Thyroid gland (tissue), 4 donors: Measurements from ENCODE around the gene FASTKD3. TPM values are rescaled to one million over a fixed set of nuclear protein-coding genes. Genes with fewer than 3 reads are reported as not detected.
A peak's percentile ranks its signal among the peaks of the same experiment; 100 is the strongest.

Source experiments
- DNase-seq, 2 donors: peaks; one replicate each; pipeline ENCODE4 v3.0.0-alpha.2; 2019
- H3K27ac ChIP-seq, 3 donors: fragments of 200-600 bp; sonication (generic); 1 replicate in 2 of 3; 2 replicates in 1 of 3; pipeline ENCODE4 v1.5.1; 2016 to 2019; ENCODE audit warnings: mild to moderate bottlenecking in 1 of 3, moderate library complexity in 1 of 3
- H3K27me3 ChIP-seq: fragments of 200-600 bp; sonication (generic); one replicate; pipeline ENCODE4 v1.5.1; 2019
- H3K36me3 ChIP-seq, 2 donors: fragments of 200-600 bp; sonication (generic); one replicate each; pipeline ENCODE4 v1.5.1; 2016 to 2019
- H3K4me1 ChIP-seq, 2 donors: fragments of 200-600 bp; sonication (generic); one replicate each; pipeline ENCODE4 v1.5.1; 2017 to 2019
- H3K4me3 ChIP-seq, 3 donors: fragments of 200-600 bp; sonication (generic); replicated peaks in 1 of 3; 1 replicate in 2 of 3; 2 replicates in 1 of 3; pipeline ENCODE4 v1.5.1; 2016; ENCODE audit warnings: mild to moderate bottlenecking in 1 of 3
- H3K9me3 ChIP-seq: fragments of 200-600 bp; sonication (generic); one replicate; pipeline ENCODE4 v1.5.1; 2017
- POLR2A ChIP-seq, 2 donors: fragments of 450-650 bp; IDR thresholded peaks; one replicate each; pipeline ENCODE4 v1.6.1; 2017; ENCODE audit warnings: antibody characterized with exemption in 2 of 2, mild to moderate bottlenecking in 2 of 2, moderate library complexity in 1 of 2
- WGBS, 2 donors: methylation state at CpG; one replicate each; pipeline ENCODE4 v1.1.5; 2017; 5-methylcytosine and 5-hydroxymethylcytosine counted together
- intact Hi-C: fragments of 100-400 bp; cut with DNase I; formaldehyde crosslinking; loops from one replicate; pipeline ENCODE4 v1.15.1; 2023
- total RNA-seq, 4 donors: library from RNA; depleted of rRNA; stranded (reverse); fragments of >200 nt; gene quantifications; one replicate each; pipeline ENCODE4 v1.2.3, GENCODE V29; 2016
- TF ChIP-seq, protein P1 (sequence below), 6 experiments: fragments of 200-600 bp in 3 of 6; fragments of 450-650 bp in 3 of 6; sonication (generic) in 3 of 6; IDR thresholded peaks; one replicate each; pipeline ENCODE4 v1.5.1; 2016 to 2019; ENCODE audit warnings: antibody characterized with exemption in 6 of 6, mild to moderate bottlenecking in 2 of 6, inconsistent platforms in 1 of 6, moderate library complexity in 1 of 6

Gene FASTKD3
- total RNA-seq, 4 donors from 2014 or later, result 8.7 to 16.0 (median 13.3) TPM

- no peak for TF ChIP-seq POLR2A (IDR thresholded peaks at IDR 0.05)
- TF ChIP-seq, protein P1, sequence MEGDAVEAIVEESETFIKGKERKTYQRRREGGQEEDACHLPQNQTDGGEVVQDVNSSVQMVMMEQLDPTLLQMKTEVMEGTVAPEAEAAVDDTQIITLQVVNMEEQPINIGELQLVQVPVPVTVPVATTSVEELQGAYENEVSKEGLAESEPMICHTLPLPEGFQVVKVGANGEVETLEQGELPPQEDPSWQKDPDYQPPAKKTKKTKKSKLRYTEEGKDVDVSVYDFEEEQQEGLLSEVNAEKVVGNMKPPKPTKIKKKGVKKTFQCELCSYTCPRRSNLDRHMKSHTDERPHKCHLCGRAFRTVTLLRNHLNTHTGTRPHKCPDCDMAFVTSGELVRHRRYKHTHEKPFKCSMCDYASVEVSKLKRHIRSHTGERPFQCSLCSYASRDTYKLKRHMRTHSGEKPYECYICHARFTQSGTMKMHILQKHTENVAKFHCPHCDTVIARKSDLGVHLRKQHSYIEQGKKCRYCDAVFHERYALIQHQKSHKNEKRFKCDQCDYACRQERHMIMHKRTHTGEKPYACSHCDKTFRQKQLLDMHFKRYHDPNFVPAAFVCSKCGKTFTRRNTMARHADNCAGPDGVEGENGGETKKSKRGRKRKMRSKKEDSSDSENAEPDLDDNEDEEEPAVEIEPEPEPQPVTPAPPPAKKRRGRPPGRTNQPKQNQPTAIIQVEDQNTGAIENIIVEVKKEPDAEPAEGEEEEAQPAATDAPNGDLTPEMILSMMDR (IDR thresholded peaks at IDR 0.05), result no peak
- DNase-seq, result no peak
- H3K36me3 ChIP-seq, result peaks cover 9 to 11% of the 10 kb centered on the region in 2 donors
- H3K27ac ChIP-seq, result no peak overlapping the region
- no peaks in the 10 kb centered on the region for H3K9me3 ChIP-seq
- H3K27me3 ChIP-seq, result no peaks in the 10 kb centered on the region
- WGBS, 2 donors, result 94% methylated on average over 2 of the region's 2 CpGs
- no peak overlapping the region for H3K4me3 ChIP-seq
- peaks cover 9 to 10% of the 10 kb centered on the region in 2 donors for H3K4me1 ChIP-seq
- intact Hi-C loops, result no loop called here
Observed at GRCh38 chr5:7866196-7866595, 2.6 kb downstream of the FASTKD3 start.

DNA sequence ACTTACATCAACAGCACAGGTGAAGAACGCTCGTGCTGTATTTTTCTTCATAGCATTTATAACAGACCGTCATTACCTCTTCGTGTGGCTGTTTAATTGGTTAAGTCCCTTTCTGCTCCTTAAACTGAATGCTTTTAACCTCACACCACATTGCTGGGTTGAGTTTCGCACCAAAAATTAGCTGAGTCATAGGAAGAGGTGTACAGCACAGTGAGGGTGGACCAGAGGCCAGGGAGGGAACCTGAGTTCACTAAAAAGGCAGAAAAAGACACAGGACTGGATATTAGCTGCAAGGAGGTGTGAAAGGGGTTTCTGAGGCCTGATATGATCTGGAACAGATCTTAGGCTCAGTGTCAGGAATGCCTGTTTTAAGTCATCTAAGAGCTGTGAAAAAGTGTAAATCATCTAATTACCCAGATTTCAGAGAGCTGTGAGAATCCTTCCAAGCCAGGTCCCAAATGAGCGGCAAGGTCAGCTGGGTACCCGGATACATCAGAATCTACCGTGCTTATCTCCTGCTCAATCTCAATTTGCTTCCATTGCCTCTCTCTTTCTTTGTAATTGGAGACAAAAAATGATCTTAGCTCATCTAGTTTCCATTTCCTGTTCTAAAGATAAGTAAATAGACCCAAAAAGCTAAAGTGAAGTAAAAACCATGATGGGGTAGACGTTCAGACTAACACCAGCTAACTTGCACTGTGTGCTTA is 10.8 kb downstream of the FASTKD3 start:
- peaks cover 26 to 28% of the 10 kb centered on the region in 2 donors for H3K36me3 ChIP-seq
- no peak overlapping the region for H3K27ac ChIP-seq
- H3K9me3 ChIP-seq, result no peaks in the 10 kb centered on the region
- H3K4me1 ChIP-seq, result no peaks in the 10 kb centered on the region
- H3K4me3 ChIP-seq, result no peak overlapping the region
- H3K27me3 ChIP-seq, result no peaks in the 10 kb centered on the region
- no peak for DNase-seq
- no peak for TF ChIP-seq POLR2A (IDR thresholded peaks at IDR 0.05)
- TF ChIP-seq, protein P1 (IDR thresholded peaks at IDR 0.05), result no peak
- whole genome bisulfite sequencing, 2 donors, result 69 to 83% methylated on average over 9 of the region's 9 CpGs
- intact Hi-C loops, result no loop called here

DNA sequence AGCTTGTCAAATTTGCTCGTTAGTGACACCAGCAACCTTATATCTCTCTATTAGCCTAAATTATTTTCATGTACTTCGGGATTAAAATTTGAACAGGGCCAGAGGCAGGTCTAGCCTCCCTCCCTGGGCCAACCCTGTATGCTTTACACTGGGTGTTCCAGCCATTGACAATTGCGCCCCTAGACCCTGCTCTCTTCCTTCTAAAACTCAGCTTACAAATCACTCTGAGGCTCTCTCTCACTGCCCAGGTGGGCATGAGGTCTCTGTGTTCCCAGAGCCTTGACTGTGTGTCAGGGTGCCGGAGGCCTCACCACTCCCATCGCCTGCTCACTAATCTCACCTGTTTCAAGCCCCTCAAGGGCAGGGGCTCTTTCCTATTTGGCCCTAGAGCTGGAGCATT is 11.5 kb downstream of the FASTKD3 start:
- Histone ChIP-seq H3K4me1 (no peaks in the 10 kb centered on the region), H3K4me3 (no peak overlapping the region), H3K27ac (no peak overlapping the region), H3K27me3 (no peaks in the 10 kb centered on the region), H3K36me3 (peaks cover 26 to 28% of the 10 kb centered on the region in 2 donors), H3K9me3 (no peaks in the 10 kb centered on the region)
- DNase-seq, result no peak
- TF ChIP-seq, protein P1 (IDR thresholded peaks at IDR 0.05), result no peak
- 83 to 86% methylated on average over 5 of the region's 5 CpGs for WGBS, 2 donors
- intact Hi-C loops, result no loop called here

- no peak for TF ChIP-seq POLR2A (IDR thresholded peaks at IDR 0.05)
- TF ChIP-seq, protein P1 (IDR thresholded peaks at IDR 0.05), result peak in 4 of 6 experiments; percentile 25 to 48 (median 38)
- no peak for DNase-seq
- intact Hi-C loops, result no loop called here
Observed at GRCh38 chr5:7856855-7857254, 12.0 kb downstream of the FASTKD3 start.

GRCh38 chr5:7855611-7856010 is 13.2 kb downstream of the FASTKD3 start:
- Histone ChIP-seq H3K27ac (no peak overlapping the region), H3K36me3 (peaks cover 11 to 13% of the 10 kb centered on the region in 2 donors), H3K4me3 (no peak overlapping the region), H3K27me3 (no peaks in the 10 kb centered on the region), H3K4me1 (peaks cover 3 to 6% of the 10 kb centered on the region in 2 donors), H3K9me3 (no peaks in the 10 kb centered on the region)
- no peak for DNase-seq
- intact Hi-C loops, result no loop called here
- WGBS, 2 donors, result 82 to 85% methylated on average over 3 of the region's 3 CpGs
- TF ChIP-seq, protein P1 (IDR thresholded peaks at IDR 0.05), result no peak
- TF ChIP-seq POLR2A (IDR thresholded peaks at IDR 0.05), result no peak

More at GRCh38 chr5:7856855-7857254, 12.0 kb downstream of the FASTKD3 start:
- Histone ChIP-seq H3K27me3 (no peaks in the 10 kb centered on the region), H3K4me3 (no peak overlapping the region), H3K4me1 (no peaks in the 10 kb centered on the region), H3K27ac (no peak overlapping the region), H3K36me3 (peaks cover 24 to 25% of the 10 kb centered on the region in 2 donors), H3K9me3 (no peaks in the 10 kb centered on the region)
- WGBS, 2 donors, result 98 to 100% methylated on average over 2 of the region's 2 CpGs
